ENCODE results near the gene SLC25A48.

SLC25A48 gene

GRCh38 chr5:135885031-135885430 lies 50.6 kb downstream of the SLC25A48 start:
- no peak for DNase-seq

GRCh38 chr5:135886136-135886535 lies 51.7 kb downstream of the SLC25A48 start:
- DNase-seq, result no peak

GRCh38 chr5:135887447-135887864 lies 53.0 kb downstream of the SLC25A48 start:
- DNase-seq, result peak; percentile 60 to 74

GRCh38 chr5:135887881-135888614 lies 53.6 kb downstream of the SLC25A48 start:
- DNase-seq, result no peak

- DNase-seq, result no peak
These were observed 55.8 kb downstream of the SLC25A48 start for GRCh38 chr5:135890296-135890695.

- DNase-seq, result no peak
These were observed 56.4 kb downstream of the SLC25A48 start for GRCh38 chr5:135890867-135891266.

GRCh38 chr5:135891268-135891667 lies 56.8 kb downstream of the SLC25A48 start:
- DNase-seq, result no peak

- no peak for DNase-seq
These were observed 57.3 kb downstream of the SLC25A48 start for GRCh38 chr5:135891791-135892190.

- no peak for DNase-seq
These were observed 59.8 kb downstream of the SLC25A48 start for GRCh38 chr5:135894276-135894675.

- DNase-seq, result no peak
These were observed 60.3 kb downstream of the SLC25A48 start for GRCh38 chr5:135894789-135895188.

GRCh38 chr5:135895474-135896006 lies 61.1 kb downstream of the SLC25A48 start, which contains the start of gene IL9:
IL9 (minus strand) TSS chr5:135895841; CDS start chr5:135895816, 25 bp downstream.
- DNase-seq, result no peak

- DNase-seq, result no peak
These were observed 64.2 kb downstream of the SLC25A48 start for GRCh38 chr5:135898651-135899050.

- no peak for DNase-seq
These were observed 65.8 kb downstream of the SLC25A48 start for GRCh38 chr5:135900276-135900675.

GRCh38 chr5:135901633-135902032 lies 67.2 kb downstream of the SLC25A48 start:
- no peak for DNase-seq

GRCh38 chr5:135905144-135905543 lies 70.7 kb downstream of the SLC25A48 start:
- no peak for DNase-seq

GRCh38 chr5:135913713-135914626 lies 79.5 kb downstream of the SLC25A48 start:
- peak in 1 of 2 donors; percentile 2 for DNase-seq

- no peak for DNase-seq
These were observed 81.1 kb downstream of the SLC25A48 start for GRCh38 chr5:135915466-135916001.

- peak in 1 of 2 donors; percentile 5 for DNase-seq
These were observed 82.3 kb downstream of the SLC25A48 start for GRCh38 chr5:135916638-135917263.

- DNase-seq, result no peak
These were observed 85.7 kb downstream of the SLC25A48 start for GRCh38 chr5:135920199-135920598.

GRCh38 chr5:135921388-135921787 lies 86.9 kb downstream of the SLC25A48 start:
- no peak for DNase-seq

GRCh38 chr5:135930029-135930948 lies 95.8 kb downstream of the SLC25A48 start:
- no peak for DNase-seq

- no peak for DNase-seq
These were observed 96.5 kb downstream of the SLC25A48 start for GRCh38 chr5:135930949-135931295.

All from CD4-positive, alpha-beta T cell treated with Interleukin-4 for 1 hour (primary cell).